ENCODE results near the gene ERBIN. TPM values are rescaled to one million over a fixed set of nuclear protein-coding genes. Genes with fewer than 3 reads are reported as not detected.

The ERBIN gene
- total RNA-seq, 4 donors from 2014 or later: 45.1 to 64.9 (median 56.9) TPM

DNA sequence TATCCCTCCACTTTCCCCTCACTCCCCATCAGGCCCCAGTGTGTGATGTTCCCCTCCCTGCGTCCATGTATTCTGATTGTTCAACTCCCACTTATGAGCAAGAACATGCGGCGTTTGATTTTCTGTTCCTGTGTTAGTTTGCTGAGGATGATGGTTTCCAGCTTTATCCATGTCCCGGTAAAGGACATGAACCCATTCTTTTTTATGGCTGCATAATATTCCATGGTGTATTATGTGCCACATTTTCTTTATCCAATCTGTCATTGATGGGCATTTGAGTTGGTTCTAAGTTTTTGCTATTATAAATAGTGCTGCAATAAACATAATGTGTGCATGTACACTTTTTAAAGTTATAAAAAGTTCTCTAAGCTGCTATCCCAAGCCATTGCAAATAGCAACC, 75.6 kb downstream of the ERBIN start:
- DNase-seq (ENCODE audit: low spot score): no peak
- no peak for ATAC-seq (ENCODE audit: low FRiP score)
- TF ChIP-seq, protein P1, sequence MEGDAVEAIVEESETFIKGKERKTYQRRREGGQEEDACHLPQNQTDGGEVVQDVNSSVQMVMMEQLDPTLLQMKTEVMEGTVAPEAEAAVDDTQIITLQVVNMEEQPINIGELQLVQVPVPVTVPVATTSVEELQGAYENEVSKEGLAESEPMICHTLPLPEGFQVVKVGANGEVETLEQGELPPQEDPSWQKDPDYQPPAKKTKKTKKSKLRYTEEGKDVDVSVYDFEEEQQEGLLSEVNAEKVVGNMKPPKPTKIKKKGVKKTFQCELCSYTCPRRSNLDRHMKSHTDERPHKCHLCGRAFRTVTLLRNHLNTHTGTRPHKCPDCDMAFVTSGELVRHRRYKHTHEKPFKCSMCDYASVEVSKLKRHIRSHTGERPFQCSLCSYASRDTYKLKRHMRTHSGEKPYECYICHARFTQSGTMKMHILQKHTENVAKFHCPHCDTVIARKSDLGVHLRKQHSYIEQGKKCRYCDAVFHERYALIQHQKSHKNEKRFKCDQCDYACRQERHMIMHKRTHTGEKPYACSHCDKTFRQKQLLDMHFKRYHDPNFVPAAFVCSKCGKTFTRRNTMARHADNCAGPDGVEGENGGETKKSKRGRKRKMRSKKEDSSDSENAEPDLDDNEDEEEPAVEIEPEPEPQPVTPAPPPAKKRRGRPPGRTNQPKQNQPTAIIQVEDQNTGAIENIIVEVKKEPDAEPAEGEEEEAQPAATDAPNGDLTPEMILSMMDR (IDR thresholded peaks at IDR 0.05): no peak

DNA sequence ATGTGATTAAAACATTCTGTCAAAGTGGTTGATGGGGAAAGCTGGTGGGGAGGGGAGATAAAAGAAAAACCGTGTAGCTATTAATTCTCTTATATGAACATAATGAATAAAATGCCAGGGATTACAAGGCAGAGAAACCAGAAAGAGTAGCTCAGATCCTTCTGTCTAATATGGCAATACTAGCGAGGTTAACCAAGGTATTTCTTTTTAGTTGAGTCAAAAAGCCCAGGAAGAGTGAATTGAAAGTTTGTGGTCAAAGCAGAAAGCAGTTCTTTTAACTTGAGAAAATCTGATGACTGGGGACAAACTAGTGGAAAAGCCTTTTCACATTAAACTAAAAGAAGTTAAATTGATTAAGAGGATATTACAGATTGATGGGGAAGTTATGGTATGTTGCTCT, 76.0 kb downstream of the ERBIN start:
- TF ChIP-seq, protein P1 (IDR thresholded peaks at IDR 0.05): no peak
- DNase-seq (ENCODE audit: low spot score) (no peak), ATAC-seq (ENCODE audit: low FRiP score) (no peak)

DNA sequence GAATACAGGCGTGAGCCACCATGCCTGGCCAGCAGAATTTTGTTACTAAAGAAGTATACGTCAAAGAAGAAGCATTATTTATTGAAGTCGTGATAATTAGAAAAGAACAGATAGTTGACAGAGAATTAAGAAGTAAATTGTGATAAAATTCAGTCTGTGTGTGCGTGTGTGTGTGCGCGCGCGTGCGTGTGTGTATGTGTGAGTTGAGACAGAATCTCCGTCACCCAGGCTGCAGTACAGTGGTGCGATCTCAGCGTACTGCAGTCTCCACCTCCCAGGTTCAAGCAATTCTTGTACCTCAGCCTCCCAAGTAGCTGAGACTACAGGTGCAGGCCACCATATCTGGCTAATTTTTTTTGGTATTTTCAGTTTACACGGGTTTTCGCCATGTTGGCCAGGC, 77.8 kb downstream of the ERBIN start:
- no peak for DNase-seq (ENCODE audit: low spot score)
- TF ChIP-seq, protein P1 (IDR thresholded peaks at IDR 0.05): no peak
- no peak for ATAC-seq (ENCODE audit: low FRiP score)

DNA sequence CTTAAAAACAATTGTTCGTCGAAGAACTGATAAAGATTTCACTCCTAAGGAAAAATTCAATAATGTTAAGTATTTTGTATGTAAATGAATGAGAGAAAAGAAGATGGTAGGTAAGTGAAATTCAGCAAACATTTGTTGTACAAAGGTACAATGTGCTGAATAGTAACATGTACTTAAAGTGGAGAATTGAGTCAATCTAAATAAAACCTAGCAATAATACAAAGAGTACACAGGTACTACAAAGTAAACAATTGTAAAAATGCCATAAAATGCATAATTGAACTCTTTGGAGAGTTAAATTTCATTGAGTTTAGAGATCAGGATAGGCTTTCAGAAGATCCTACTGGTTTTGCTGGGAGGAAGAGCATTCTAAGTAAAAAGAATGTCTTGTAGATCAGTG, 82.9 kb downstream of the ERBIN start:
- ATAC-seq (ENCODE audit: low FRiP score) (no peak), DNase-seq (ENCODE audit: low spot score) (no peak)
- TF ChIP-seq, protein P1 (IDR thresholded peaks at IDR 0.05): no peak

DNA sequence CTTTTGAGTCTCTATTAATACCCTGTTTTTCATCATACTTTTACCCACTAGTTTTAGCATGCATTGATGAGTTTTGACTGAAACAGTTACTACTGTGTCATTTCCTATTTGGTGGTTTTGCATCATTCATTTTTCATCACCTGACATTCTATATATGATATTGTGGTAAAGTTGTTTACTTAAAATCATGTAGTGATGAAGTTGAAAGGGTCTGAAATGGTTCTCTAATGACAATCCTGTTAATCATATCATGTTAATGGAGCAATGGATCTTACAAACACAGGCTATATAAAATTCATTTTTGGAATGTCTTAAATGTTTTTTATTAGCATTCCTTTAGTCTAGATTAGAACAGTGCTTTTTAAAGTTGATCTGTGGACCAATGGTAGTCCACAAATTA, 84.1 kb downstream of the ERBIN start:
- DNase-seq (ENCODE audit: low spot score) (no peak), ATAC-seq (ENCODE audit: low FRiP score) (no peak)
- TF ChIP-seq, protein P1 (IDR thresholded peaks at IDR 0.05): no peak

DNA sequence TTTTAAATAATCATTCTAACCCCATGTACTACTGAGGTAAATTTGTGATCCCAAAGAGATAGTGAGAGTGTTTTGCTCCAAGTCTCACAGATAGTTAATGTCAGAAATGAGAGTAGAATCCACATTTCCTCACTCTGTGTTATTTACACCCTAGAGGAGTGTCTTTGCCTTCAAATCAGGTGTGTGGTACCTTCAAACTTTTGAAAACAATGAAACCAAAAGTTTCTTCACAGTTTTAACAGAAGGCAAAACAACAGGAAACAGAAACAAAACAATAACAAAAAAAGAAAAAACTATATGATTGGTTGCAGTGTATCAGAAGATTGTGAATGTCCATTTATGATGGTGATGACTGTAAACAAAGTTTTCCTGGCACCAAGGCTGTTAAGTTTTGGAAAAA, 85.9 kb downstream of the ERBIN start:
- TF ChIP-seq, protein P1 (IDR thresholded peaks at IDR 0.05): no peak
- no peak for DNase-seq (ENCODE audit: low spot score)
- ATAC-seq (ENCODE audit: low FRiP score): no peak

DNA sequence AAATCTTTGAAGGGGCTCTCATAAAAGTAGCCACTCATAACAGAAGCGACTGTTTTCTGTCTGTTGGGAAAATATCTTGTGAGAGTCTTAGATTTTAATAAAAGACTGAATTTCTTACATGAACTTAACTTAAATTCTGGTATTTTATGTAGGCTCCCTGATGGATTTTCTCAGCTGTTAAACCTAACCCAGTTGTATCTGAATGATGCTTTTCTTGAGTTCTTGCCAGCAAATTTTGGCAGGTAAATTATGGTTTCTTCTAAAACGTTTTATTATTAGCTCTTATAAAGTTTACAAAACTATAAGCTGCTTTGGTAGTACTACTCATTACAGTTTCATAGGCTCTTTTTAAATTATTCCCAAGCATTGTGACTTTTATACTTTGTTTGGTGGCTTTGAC, 87.0 kb downstream of the ERBIN start:
- TF ChIP-seq, protein P1 (IDR thresholded peaks at IDR 0.05): no peak
- ATAC-seq (ENCODE audit: low FRiP score) (no peak), DNase-seq (ENCODE audit: low spot score) (no peak)

All from omental fat pad (tissue), 4 donors.